PC-9 (cell line): ENCODE results near the gene SYCP2L.

Source experiments
- CTCF ChIP-seq: fragments of 200-600 bp; sonication (generic); conservative IDR thresholded peaks from 2 replicates; pipeline ENCODE4 v1.6.1; 2017; ENCODE audit warnings: mixed run types, antibody characterized with exemption, mild to moderate bottlenecking, moderate library complexity
- EZH2 ChIP-seq: fragments of 200-600 bp; sonication (generic); IDR thresholded peaks from 2 replicates; pipeline ENCODE4 v1.8.0; 2017; ENCODE audit warnings: antibody characterized with exemption, low read depth

GRCh38 chr6:10960171-10960570 is 73.3 kb downstream of the SYCP2L start:
- TF ChIP-seq CTCF (no peak), EZH2 (no peak)
